ENCODE data around the gene TNFRSF4. TPM values are rescaled to one million over a fixed set of nuclear protein-coding genes. Genes with fewer than 3 reads are reported as not detected.

Gene TNFRSF4
- total and polyA plus RNA-seq, 2 donors (not counting 1 experiment from before 2014, with no cell fraction given) = 0.05 to 0.17 TPM

DNA sequence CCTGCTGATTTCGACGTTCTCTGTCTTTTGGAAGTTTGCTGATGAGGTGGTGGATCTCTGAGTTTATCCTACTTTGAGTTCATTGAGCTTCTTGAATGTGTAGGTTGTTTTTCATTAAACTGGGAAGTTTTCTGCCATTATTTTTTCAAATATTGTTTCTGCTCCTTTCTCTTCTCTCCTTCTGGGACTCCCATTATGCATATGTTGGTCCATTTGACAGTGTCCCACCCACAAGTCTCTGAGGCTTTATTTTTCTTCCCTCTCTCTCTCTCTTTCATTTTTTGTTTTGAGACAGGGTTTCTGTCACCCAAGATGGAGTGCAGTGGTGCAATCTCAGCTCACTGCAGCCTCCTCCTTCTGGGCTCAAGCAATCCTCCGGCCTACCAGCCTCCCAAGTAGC is 19.2 kb downstream of the TNFRSF4 start:
- peak in 1 of 2 donors; percentile 28 for DNase-seq (ENCODE audit: low read depth in 2 of 2)
- Histone ChIP-seq H3K27me3 (ENCODE audit: control insufficient read depth, insufficient read depth, low read length) (no peaks in the 10 kb centered on the region), H3K4me1 (ENCODE audit: control insufficient read depth, extremely low read depth, insufficient read depth, low read length) (no peaks in the 10 kb centered on the region), H3K4me3 (replicated peaks in 1 of 4; ENCODE audit: control extremely low read depth in 1 of 4, insufficient read depth in 1 of 4, low read depth in 3 of 4, low read length in 4 of 4) (no peak overlapping the region), H3K79me2 (ENCODE audit: control insufficient read depth, insufficient read depth, low read length) (no peaks in the 10 kb centered on the region), H2AFZ (ENCODE audit: low read length) (no peak overlapping the region), H3K36me3 (ENCODE audit: control insufficient read depth, insufficient read depth, low read length) (no peaks in the 10 kb centered on the region), H3K9ac (ENCODE audit: insufficient read depth, low read length) (no peak overlapping the region), H3K27ac (ENCODE audit: insufficient read depth, low read length) (no peak overlapping the region), H3K9me3 (ENCODE audit: control insufficient read depth, insufficient read depth, low read depth, low read length) (no peaks in the 10 kb centered on the region), H4K20me1 (ENCODE audit: control insufficient read depth, extremely low read depth, insufficient read depth, low read length) (no peaks in the 10 kb centered on the region), H3K4me2 (ENCODE audit: extremely low read depth, insufficient read depth, low read length) (no peak overlapping the region)
- no peak for TF ChIP-seq EZH2 (IDR thresholded peaks at IDR 0.05; ENCODE audit: low read length, missing control alignments)
- TF ChIP-seq, protein P1, sequence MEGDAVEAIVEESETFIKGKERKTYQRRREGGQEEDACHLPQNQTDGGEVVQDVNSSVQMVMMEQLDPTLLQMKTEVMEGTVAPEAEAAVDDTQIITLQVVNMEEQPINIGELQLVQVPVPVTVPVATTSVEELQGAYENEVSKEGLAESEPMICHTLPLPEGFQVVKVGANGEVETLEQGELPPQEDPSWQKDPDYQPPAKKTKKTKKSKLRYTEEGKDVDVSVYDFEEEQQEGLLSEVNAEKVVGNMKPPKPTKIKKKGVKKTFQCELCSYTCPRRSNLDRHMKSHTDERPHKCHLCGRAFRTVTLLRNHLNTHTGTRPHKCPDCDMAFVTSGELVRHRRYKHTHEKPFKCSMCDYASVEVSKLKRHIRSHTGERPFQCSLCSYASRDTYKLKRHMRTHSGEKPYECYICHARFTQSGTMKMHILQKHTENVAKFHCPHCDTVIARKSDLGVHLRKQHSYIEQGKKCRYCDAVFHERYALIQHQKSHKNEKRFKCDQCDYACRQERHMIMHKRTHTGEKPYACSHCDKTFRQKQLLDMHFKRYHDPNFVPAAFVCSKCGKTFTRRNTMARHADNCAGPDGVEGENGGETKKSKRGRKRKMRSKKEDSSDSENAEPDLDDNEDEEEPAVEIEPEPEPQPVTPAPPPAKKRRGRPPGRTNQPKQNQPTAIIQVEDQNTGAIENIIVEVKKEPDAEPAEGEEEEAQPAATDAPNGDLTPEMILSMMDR (conservative IDR thresholded peaks at IDR 0.05 in 1 of 2, IDR thresholded peaks at IDR 0.05 in 1 of 2; ENCODE audit: low read depth in 1 of 2, low read length in 2 of 2) = no peak

DNA sequence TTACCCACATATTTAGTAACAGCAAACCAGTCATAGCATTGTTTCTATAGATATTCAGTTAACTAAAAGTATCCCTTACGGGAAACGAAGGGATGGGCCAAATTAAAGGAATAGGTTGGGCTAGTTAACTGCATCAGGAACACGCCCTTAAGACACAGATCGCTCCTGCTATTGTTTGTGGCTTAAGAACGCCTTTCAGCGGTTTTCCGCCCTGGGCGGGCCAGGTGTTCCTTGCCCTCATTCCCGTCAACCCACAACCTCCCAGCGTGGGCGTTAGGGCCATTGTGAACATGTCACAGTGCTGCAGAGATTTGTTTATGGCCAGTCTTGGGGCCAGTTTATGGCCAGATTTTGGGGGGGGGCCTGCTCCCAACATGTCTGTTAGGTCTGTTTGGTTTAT is 22.2 kb downstream of the TNFRSF4 start:
- no peak for DNase-seq (ENCODE audit: low read depth in 2 of 2)
- H3K27ac ChIP-seq (ENCODE audit: insufficient read depth, low read length) = no peak overlapping the region
- no peaks in the 10 kb centered on the region for H3K9me3 ChIP-seq (ENCODE audit: control insufficient read depth, insufficient read depth, low read depth, low read length)
- TF ChIP-seq EZH2 (IDR thresholded peaks at IDR 0.05; ENCODE audit: low read length, missing control alignments) = no peak
- TF ChIP-seq, protein P1 (conservative IDR thresholded peaks at IDR 0.05 in 1 of 2, IDR thresholded peaks at IDR 0.05 in 1 of 2; ENCODE audit: low read depth in 1 of 2, low read length in 2 of 2) = no peak
- H3K79me2 ChIP-seq (ENCODE audit: control insufficient read depth, insufficient read depth, low read length) = no peaks in the 10 kb centered on the region
- H3K27me3 ChIP-seq (ENCODE audit: control insufficient read depth, insufficient read depth, low read length) = no peaks in the 10 kb centered on the region
- H3K9ac ChIP-seq (ENCODE audit: insufficient read depth, low read length) = no peak overlapping the region
- no peak overlapping the region for H3K4me2 ChIP-seq (ENCODE audit: extremely low read depth, insufficient read depth, low read length)
- no peak overlapping the region for H3K4me3 ChIP-seq (replicated peaks in 1 of 4; ENCODE audit: control extremely low read depth in 1 of 4, insufficient read depth in 1 of 4, low read depth in 3 of 4, low read length in 4 of 4)
- H4K20me1 ChIP-seq (ENCODE audit: control insufficient read depth, extremely low read depth, insufficient read depth, low read length) = no peaks in the 10 kb centered on the region
- no peaks in the 10 kb centered on the region for H3K36me3 ChIP-seq (ENCODE audit: control insufficient read depth, insufficient read depth, low read length)
- no peaks in the 10 kb centered on the region for H3K4me1 ChIP-seq (ENCODE audit: control insufficient read depth, extremely low read depth, insufficient read depth, low read length)
- H2AFZ ChIP-seq (ENCODE audit: low read length) = no peak overlapping the region

DNA sequence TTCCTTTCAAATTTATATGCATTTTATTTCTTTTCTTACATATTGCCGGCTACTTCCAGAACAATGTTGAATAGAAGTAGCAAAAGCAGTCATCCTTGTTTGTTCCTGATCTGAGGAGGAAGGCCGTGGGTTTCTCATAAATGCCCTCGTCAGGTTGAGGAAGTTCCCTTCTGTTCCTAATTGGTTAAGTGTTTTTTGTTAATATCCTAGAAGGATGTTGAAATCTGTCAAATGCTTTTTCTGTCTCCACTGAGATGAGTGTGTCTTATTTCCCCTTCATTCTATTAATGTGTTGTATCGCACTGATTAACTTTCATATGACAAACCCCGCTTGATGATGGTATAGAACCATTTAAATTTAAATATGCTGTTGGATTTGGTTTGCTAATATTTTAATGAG is 24.8 kb downstream of the TNFRSF4 start:
- Histone ChIP-seq H3K36me3 (ENCODE audit: control insufficient read depth, insufficient read depth, low read length) (no peaks in the 10 kb centered on the region), H3K4me1 (ENCODE audit: control insufficient read depth, extremely low read depth, insufficient read depth, low read length) (no peaks in the 10 kb centered on the region), H3K27me3 (ENCODE audit: control insufficient read depth, insufficient read depth, low read length) (no peaks in the 10 kb centered on the region), H3K9me3 (ENCODE audit: control insufficient read depth, insufficient read depth, low read depth, low read length) (no peaks in the 10 kb centered on the region), H3K27ac (ENCODE audit: insufficient read depth, low read length) (no peak overlapping the region), H3K4me2 (ENCODE audit: extremely low read depth, insufficient read depth, low read length) (no peak overlapping the region), H2AFZ (ENCODE audit: low read length) (no peak overlapping the region), H3K79me2 (ENCODE audit: control insufficient read depth, insufficient read depth, low read length) (no peaks in the 10 kb centered on the region), H3K4me3 (replicated peaks in 1 of 4; ENCODE audit: control extremely low read depth in 1 of 4, insufficient read depth in 1 of 4, low read depth in 3 of 4, low read length in 4 of 4) (no peak overlapping the region), H3K9ac (ENCODE audit: insufficient read depth, low read length) (no peak overlapping the region), H4K20me1 (ENCODE audit: control insufficient read depth, extremely low read depth, insufficient read depth, low read length) (no peaks in the 10 kb centered on the region)
- DNase-seq (ENCODE audit: low read depth in 2 of 2) = no peak
- no peak for TF ChIP-seq EZH2 (IDR thresholded peaks at IDR 0.05; ENCODE audit: low read length, missing control alignments)
- TF ChIP-seq, protein P1 (conservative IDR thresholded peaks at IDR 0.05 in 1 of 2, IDR thresholded peaks at IDR 0.05 in 1 of 2; ENCODE audit: low read depth in 1 of 2, low read length in 2 of 2) = no peak

Measured in fibroblast of lung (primary cell).